ENCODE measurements around the gene LRRTM3.

Gene LRRTM3

GRCh38 chr10:66925373-66925772 lies 463 bp upstream of the LRRTM3 start:
- TF ChIP-seq ZBTB7A (IDR thresholded peaks at IDR 0.05; ENCODE audit: low read depth) (no peak), REST (IDR thresholded peaks at IDR 0.05; ENCODE audit: low read depth) (no peak), CREB1 (IDR thresholded peaks at IDR 0.05; ENCODE audit: low read depth) (no peak)

GRCh38 chr10:66926841-66927240 lies 1.0 kb downstream of the LRRTM3 start:
- TF ChIP-seq USF1 (IDR thresholded peaks at IDR 0.05) (no peak), REST (IDR thresholded peaks at IDR 0.05; ENCODE audit: low read depth) (no peak), FOXM1 (IDR thresholded peaks at IDR 0.05; ENCODE audit: borderline replicate concordance, low read depth) (no peak), TEAD4 (IDR thresholded peaks at IDR 0.05) (no peak), RAD21 (IDR thresholded peaks at IDR 0.05; ENCODE audit: low read depth) (no peak), CREB1 (IDR thresholded peaks at IDR 0.05; ENCODE audit: low read depth) (no peak), MAX (IDR thresholded peaks at IDR 0.05) (no peak), YY1 (IDR thresholded peaks at IDR 0.05; ENCODE audit: low read depth) (no peak), EP300 (IDR thresholded peaks at IDR 0.05; ENCODE audit: borderline replicate concordance) (no peak), TCF12 (IDR thresholded peaks at IDR 0.05; ENCODE audit: low read depth) (no peak)

GRCh38 chr10:66927251-66927935 lies 1.6 kb downstream of the LRRTM3 start:
- no peak for TF ChIP-seq RAD21 (IDR thresholded peaks at IDR 0.05; ENCODE audit: low read depth)
- TF ChIP-seq FOXM1 (IDR thresholded peaks at IDR 0.05; ENCODE audit: borderline replicate concordance, low read depth) = no peak
- TF ChIP-seq YY1 (IDR thresholded peaks at IDR 0.05; ENCODE audit: low read depth) = no peak
- no peak for TF ChIP-seq TAF1 (IDR thresholded peaks at IDR 0.05; ENCODE audit: low read depth)
- no peak for TF ChIP-seq TCF12 (IDR thresholded peaks at IDR 0.05; ENCODE audit: low read depth)
- TF ChIP-seq CREB1 (IDR thresholded peaks at IDR 0.05; ENCODE audit: low read depth) = no peak
- no peak for TF ChIP-seq REST (IDR thresholded peaks at IDR 0.05; ENCODE audit: low read depth)
- TF ChIP-seq USF1 (IDR thresholded peaks at IDR 0.05) = no peak
- no peak for TF ChIP-seq CEBPB (IDR thresholded peaks at IDR 0.05)
- TF ChIP-seq ZBTB7A (IDR thresholded peaks at IDR 0.05; ENCODE audit: low read depth) = no peak
- TF ChIP-seq TEAD4 (IDR thresholded peaks at IDR 0.05) = no peak
- no peak for TF ChIP-seq EGR1 (IDR thresholded peaks at IDR 0.05)
- no peak for TF ChIP-seq EP300 (IDR thresholded peaks at IDR 0.05; ENCODE audit: borderline replicate concordance)
- no peak for TF ChIP-seq MAX (IDR thresholded peaks at IDR 0.05)
- no peak for TF ChIP-seq NFIC (IDR thresholded peaks at IDR 0.05)

GRCh38 chr10:66927971-66928770 lies 2.3 kb downstream of the LRRTM3 start:
- TF ChIP-seq NFIC (IDR thresholded peaks at IDR 0.05) (no peak), EP300 (IDR thresholded peaks at IDR 0.05; ENCODE audit: borderline replicate concordance) (no peak), RAD21 (IDR thresholded peaks at IDR 0.05; ENCODE audit: low read depth) (no peak), CEBPB (IDR thresholded peaks at IDR 0.05) (no peak), ZBTB7A (IDR thresholded peaks at IDR 0.05; ENCODE audit: low read depth) (no peak), CREB1 (IDR thresholded peaks at IDR 0.05; ENCODE audit: low read depth) (no peak), USF1 (IDR thresholded peaks at IDR 0.05) (no peak), EGR1 (IDR thresholded peaks at IDR 0.05) (no peak), YY1 (IDR thresholded peaks at IDR 0.05; ENCODE audit: low read depth) (no peak), TAF1 (IDR thresholded peaks at IDR 0.05; ENCODE audit: low read depth) (no peak), REST (IDR thresholded peaks at IDR 0.05; ENCODE audit: low read depth) (no peak), MAX (IDR thresholded peaks at IDR 0.05) (no peak), TCF12 (IDR thresholded peaks at IDR 0.05; ENCODE audit: low read depth) (no peak), TEAD4 (IDR thresholded peaks at IDR 0.05) (no peak), FOXM1 (IDR thresholded peaks at IDR 0.05; ENCODE audit: borderline replicate concordance, low read depth) (no peak)
